MCF 10A (cell line): Measurements from ENCODE around the gene VPS26A. TPM values are rescaled to one million over a fixed set of nuclear protein-coding genes. Genes with fewer than 3 reads are reported as not detected.

Experiments
- BruUV-seq: library from RNA; stranded (reverse); fragments of 400-500 nt; replicated peaks from 2 replicates; lab custom pipeline; 2021; lab: Mats Ljungman, UMichigan
- CTCF ChIA-PET: fragments of 300-600 bp; sonication (Branson Sonifier 250); formaldehyde crosslinking; extraction: SDS; loops from one replicate; lab custom pipeline; 2021; ENCODE audit warnings: antibody characterized with exemption, inconsistent platforms; lab: Yijun Ruan, JAX
- POLR2A ChIA-PET: fragments of 300-600, 350-650 bp; sonication (Branson Sonifier 250); formaldehyde crosslinking; extraction: SDS; loops from one replicate; lab custom pipeline; 2020; ENCODE audit warnings: antibody characterized with exemption, inconsistent platforms; lab: Yijun Ruan, JAX
- DNase-seq: peaks from one replicate; pipeline ENCODE4 v3.0.0-alpha.2; 2018; ENCODE audit not compliant: unreplicated experiment
- H3K27ac Mint-ChIP-seq: one replicate; pipeline ENCODE4 v1.8.0; 2022; ENCODE audit warnings: mild to moderate bottlenecking, low read depth, mixed read lengths; ENCODE audit not compliant: unreplicated experiment
- H3K27me3 Mint-ChIP-seq: one replicate; pipeline ENCODE4 v1.8.0; 2022; ENCODE audit warnings: mixed read lengths; ENCODE audit not compliant: insufficient read depth, unreplicated experiment
- H3K36me3 Mint-ChIP-seq: one replicate; pipeline ENCODE4 v1.8.0; 2022; ENCODE audit warnings: mild to moderate bottlenecking, moderate library complexity, mixed read lengths; ENCODE audit not compliant: insufficient read depth, unreplicated experiment
- H3K4me1 Mint-ChIP-seq: one replicate; pipeline ENCODE4 v1.8.0; 2022; ENCODE audit warnings: mixed read lengths; ENCODE audit not compliant: insufficient read depth, unreplicated experiment
- H3K4me3 Mint-ChIP-seq: one replicate; pipeline ENCODE4 v1.8.0; 2022; ENCODE audit warnings: mild to moderate bottlenecking, moderate library complexity, mixed read lengths; ENCODE audit not compliant: unreplicated experiment
- H3K9me3 Mint-ChIP-seq: one replicate; pipeline ENCODE4 v1.8.0; 2022; ENCODE audit warnings: mixed read lengths; ENCODE audit not compliant: unreplicated experiment
- CTCF ChIP-seq: fragments of 200-600 bp; IDR thresholded peaks from one replicate; pipeline ENCODE4 v1.8.0; 2022; ENCODE audit warnings: antibody characterized with exemption, mild to moderate bottlenecking; ENCODE audit not compliant: unreplicated experiment
- intact Hi-C: fragments of 100-400 bp; cut with micrococcal nuclease; formaldehyde crosslinking; loops from 2 replicates; pipeline ENCODE4 v1.14.1; 2022
- total RNA-seq: library from RNA; stranded (reverse); gene quantifications from 2 replicates; pipeline ENCODE4 v1.2.3, GENCODE V29; 2022

The VPS26A gene
- total RNA-seq, 1 experiment from 2014 or later: 63.7 TPM

DNA sequence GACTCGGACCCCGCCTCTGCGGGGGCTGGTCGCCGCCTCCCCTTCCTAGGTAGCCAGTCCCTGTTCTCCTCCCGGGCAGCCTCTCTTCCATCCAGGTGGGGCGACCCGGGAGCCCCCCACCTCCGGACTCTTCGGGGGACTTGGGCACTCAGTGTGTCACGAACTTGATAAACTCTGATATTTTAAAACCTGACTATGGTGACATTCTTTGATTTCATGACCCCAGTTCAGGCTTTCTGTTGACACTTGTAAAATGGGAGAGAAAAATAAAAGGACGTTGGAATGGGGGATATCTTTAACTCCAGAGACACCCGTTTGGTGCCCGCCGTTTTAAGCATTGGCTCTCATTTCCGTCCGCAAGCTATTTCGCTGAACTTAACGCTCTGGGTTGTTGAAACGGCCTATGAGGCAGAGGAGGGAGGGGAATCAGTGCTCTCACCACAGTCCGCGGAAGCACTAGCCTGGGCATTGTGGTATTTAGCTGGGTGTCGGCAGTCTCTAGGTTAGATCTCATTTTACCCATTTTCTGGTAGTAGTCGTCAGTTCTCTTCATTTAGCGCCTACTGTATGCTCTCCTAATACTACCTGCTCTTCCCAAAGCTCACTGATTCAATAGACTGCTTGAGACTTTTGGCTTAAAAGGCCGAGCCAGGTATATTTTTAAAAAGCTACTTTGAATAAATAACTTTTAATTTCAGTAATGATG, 738 bp downstream of the VPS26A start:
- no peak for TF ChIP-seq CTCF
- peak overlapping the region; percentile 94 for H3K27ac Mint-ChIP-seq

DNA sequence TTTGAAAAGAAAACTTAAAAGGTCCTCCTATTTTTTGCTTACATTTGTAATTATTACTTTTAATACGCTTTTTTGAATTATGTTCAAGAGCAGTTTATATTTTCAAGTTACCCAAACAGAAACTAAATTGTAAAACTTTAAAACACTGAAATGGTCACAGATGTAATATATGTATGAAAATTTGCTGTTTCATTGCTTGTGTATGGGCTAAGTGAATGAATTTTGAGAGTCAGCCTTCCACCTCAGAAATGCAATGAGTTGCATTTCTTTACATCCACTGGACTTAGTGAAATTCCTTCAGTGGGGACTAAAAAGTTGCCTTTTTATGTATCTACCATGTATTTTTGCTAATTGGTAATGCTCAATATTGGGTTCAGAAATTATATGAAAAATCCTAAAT, 1.6 kb downstream of the VPS26A start:
- POLR2A ChIA-PET: interaction anchor here (0.5 to 2.9 kb wide), 20 partner anchors 10 to 379 kb away, joined by 3 to 19 read pairs (median 6); partner anchors contain the start of genes DDX21 and SUPV3L1
- intact Hi-C loops: loop anchor here (10.0 kb wide), 1 partner anchor 209 kb away; no protein-coding TSS in a partner anchor
- no TSS peak for BruUV-seq

More for the DNA sequence above, 738 bp downstream of the VPS26A start:
- TSS peak; percentile 60 for BruUV-seq
- Mint-ChIP-seq H3K27me3 (no peaks in the 10 kb centered on the region), H3K9me3 (no peaks in the 10 kb centered on the region), H3K4me3 (peak overlapping the region; percentile 94), H3K4me1 (peaks cover 5% of the 10 kb centered on the region), H3K36me3 (no peaks in the 10 kb centered on the region)
- peak; percentile 66 for DNase-seq
- ChIA-PET CTCF (interaction anchor here (0.6 kb wide), 3 partner anchors 18 to 744 kb away, joined by 3 to 6 read pairs (median 3); no protein-coding TSS in a partner anchor), POLR2A (interaction anchor here (0.5 to 2.9 kb wide), 22 partner anchors 11 to 195 kb away, joined by 3 to 19 read pairs (median 5); partner anchors contain the start of genes DDX21 and SUPV3L1)
- intact Hi-C loops: loop anchor here (5.0 to 10.0 kb wide), 2 partner anchors 93 to 210 kb away; no protein-coding TSS in a partner anchor

GRCh38 chr10:69130251-69130650, 6.3 kb downstream of the VPS26A start:
- CTCF ChIA-PET: interaction anchor here (0.5 kb wide), 1 partner anchor 92 kb away, joined by 3 read pairs; no protein-coding TSS in a partner anchor
- Mint-ChIP-seq H3K27me3 (no peaks in the 10 kb centered on the region), H3K36me3 (peaks cover 38% of the 10 kb centered on the region), H3K9me3 (no peaks in the 10 kb centered on the region), H3K27ac (peak overlapping the region; percentile 47), H3K4me1 (peaks cover 14% of the 10 kb centered on the region), H3K4me3 (no peak overlapping the region)
- POLR2A ChIA-PET: no interaction called here
- no TSS peak for BruUV-seq
- intact Hi-C loops: no loop called here
- TF ChIP-seq CTCF: no peak
- no peak for DNase-seq

More for the DNA sequence above, 1.6 kb downstream of the VPS26A start:
- no peak for TF ChIP-seq CTCF
- no peak for DNase-seq
- CTCF ChIA-PET: interaction anchor here (0.5 to 0.6 kb wide), 2 partner anchors 267 to 743 kb away, joined by 3 read pairs; no protein-coding TSS in a partner anchor
- H3K27me3 Mint-ChIP-seq: no peaks in the 10 kb centered on the region
- H3K27ac Mint-ChIP-seq: no peak overlapping the region
- peak overlapping the region; percentile 94 for H3K4me3 Mint-ChIP-seq
- no peaks in the 10 kb centered on the region for H3K9me3 Mint-ChIP-seq
- H3K36me3 Mint-ChIP-seq: no peaks in the 10 kb centered on the region
- H3K4me1 Mint-ChIP-seq: peaks cover 7% of the 10 kb centered on the region

- POLR2A ChIA-PET: no interaction called here
These were observed 16.0 kb downstream of the VPS26A start for GRCh38 chr10:69139961-69140360.

More at GRCh38 chr10:69139961-69140360, 16.0 kb downstream of the VPS26A start:
- DNase-seq: no peak
- H3K9me3 Mint-ChIP-seq: no peaks in the 10 kb centered on the region
- no peak for TF ChIP-seq CTCF
- intact Hi-C loops: no loop called here
- H3K36me3 Mint-ChIP-seq: peaks cover 38% of the 10 kb centered on the region
- no peaks in the 10 kb centered on the region for H3K27me3 Mint-ChIP-seq
- no peak overlapping the region for H3K27ac Mint-ChIP-seq
- H3K4me3 Mint-ChIP-seq: no peak overlapping the region
- no TSS peak for BruUV-seq
- H3K4me1 Mint-ChIP-seq: no peaks in the 10 kb centered on the region
- CTCF ChIA-PET: no interaction called here
